HCT116 (cell line): Measurements from ENCODE around the gene RAMP2. TPM values are rescaled to one million over a fixed set of nuclear protein-coding genes. Genes with fewer than 3 reads are reported as not detected.

ENCODE experiments used
- ATAC-seq: fragments of 200-7000 bp; cut with Tn5 transposase; 2 replicates; pipeline ENCODE4 v1.9.1; 2020; ENCODE audit warnings: mild to moderate bottlenecking, moderate library complexity
- BruUV-seq: library from RNA; stranded (reverse); fragments of 400-500 nt; replicated peaks from 2 replicates; lab custom pipeline; 2021; lab: Mats Ljungman, UMichigan
- CTCF ChIA-PET: fragments of 300-600 bp; sonication (Branson Sonifier 250); formaldehyde crosslinking; loops from one replicate; lab custom pipeline; 2021; ENCODE audit warnings: antibody characterized with exemption; lab: Charles Lee
- POLR2A ChIA-PET: fragments of 300-600, 350-600 bp; sonication (Branson Sonifier 250); formaldehyde crosslinking; loops from one replicate; lab custom pipeline; 2021; ENCODE audit warnings: antibody characterized with exemption; lab: Charles Lee
- RAD21 ChIA-PET, 2 experiments: fragments of 300-600 bp; sonication (Branson Sonifier 250); formaldehyde crosslinking; loops; one replicate each; lab custom pipeline; 2023; ENCODE audit warnings: low total read pairs in 2 of 2; ENCODE audit not compliant: uncharacterized antibody in 2 of 2, unreplicated experiment in 2 of 2, low non-redundant PET in 1 of 2; lab: Charles Lee
- DNase-seq: peaks from one replicate; pipeline ENCODE4 v3.0.0-alpha.2; 2010; ENCODE audit warnings: low read depth, low spot score
- H2AFZ ChIP-seq: fragments of 200-600 bp; shearing (Covaris generic), sonication (generic); 2 replicates; pipeline ENCODE4 v1.6.1; 2017; ENCODE audit warnings: low read depth, mixed run types, mixed read lengths, antibody characterized with exemption, low read length; ENCODE audit not compliant: poor library complexity, severe bottlenecking
- H3K27ac ChIP-seq: 2 replicates; pipeline ENCODE4 v1.5.1; 2012; ENCODE audit warnings: low read depth, low read length
- H3K27me3 ChIP-seq: fragments of 200-600 bp; sonication (generic); 2 replicates; pipeline ENCODE4 v1.6.1; 2016; ENCODE audit warnings: mixed run types, low read length, mixed read lengths; ENCODE audit not compliant: insufficient read depth
- H3K36me3 ChIP-seq, 2 experiments: fragments of 200-500 bp in 1 of 2; fragments of 200-600 bp in 1 of 2; sonication (Bioruptor generic) in 1 of 2; sonication (generic) in 1 of 2; 2 replicates each; pipeline versions ENCODE4 v1.5.1 to v1.6.1; 2014 to 2016; ENCODE audit warnings: low read length in 2 of 2, inconsistent platforms in 1 of 2, mixed read lengths in 1 of 2, mixed run types in 1 of 2; ENCODE audit not compliant: insufficient read depth in 2 of 2, control insufficient read depth in 1 of 2
- H3K4me1 ChIP-seq, 2 experiments: fragments of 200-600 bp in 1 of 2; sonication (generic) in 1 of 2; 2 replicates each; pipeline versions ENCODE4 v1.5.1 to v1.6.1; 2012 to 2017; ENCODE audit warnings: low read length in 2 of 2, inconsistent platforms in 1 of 2, mild to moderate bottlenecking in 1 of 2, mixed read lengths in 1 of 2, mixed run types in 1 of 2, moderate library complexity in 1 of 2; ENCODE audit not compliant: insufficient read depth in 2 of 2, control insufficient read depth in 1 of 2
- H3K4me2 ChIP-seq: fragments of 200-600 bp; sonication (generic); 2 replicates; pipeline ENCODE4 v1.6.1; 2017; ENCODE audit warnings: mixed run types, low read length, mixed read lengths
- H3K4me3 ChIP-seq, 2 experiments: fragments of 200-600 bp in 1 of 2; sonication (generic) in 1 of 2; replicated peaks in 1 of 2; 2 replicates each; pipeline ENCODE4 v1.5.1; 2011 to 2016; ENCODE audit warnings: low read length in 2 of 2, control low read depth in 1 of 2, low read depth in 1 of 2, mild to moderate bottlenecking in 1 of 2, mixed read lengths in 1 of 2, mixed run types in 1 of 2
- H3K79me2 ChIP-seq: fragments of 200-600 bp; sonication (generic); 2 replicates; pipeline ENCODE4 v1.6.1; 2017; ENCODE audit warnings: mild to moderate bottlenecking, mixed run types, low read length, moderate library complexity, mixed read lengths; ENCODE audit not compliant: insufficient read depth
- H3K9ac ChIP-seq: fragments of 200-600 bp; sonication (generic); 2 replicates; pipeline ENCODE4 v1.6.1; 2016; ENCODE audit warnings: low read length, mixed read lengths
- H3K9me2 ChIP-seq: fragments of 200-600 bp; sonication (generic), shearing (Covaris generic); 2 replicates; pipeline ENCODE4 v1.6.1; 2017; ENCODE audit warnings: mixed run types, mild to moderate bottlenecking, moderate library complexity; ENCODE audit not compliant: insufficient read depth
- H3K9me3 ChIP-seq, 2 experiments: fragments of 200-500 bp in 1 of 2; fragments of 200-600 bp in 1 of 2; sonication (Bioruptor generic) in 1 of 2; sonication (generic) in 1 of 2; 2 replicates each; pipeline ENCODE4 v1.6.1; 2014 to 2017; ENCODE audit warnings: low read length in 2 of 2, mixed read lengths in 2 of 2, inconsistent platforms in 1 of 2, low read depth in 1 of 2, mild to moderate bottlenecking in 1 of 2, mixed run types in 1 of 2, moderate library complexity in 1 of 2; ENCODE audit not compliant: control insufficient read depth in 1 of 2, insufficient read depth in 1 of 2
- H4K20me1 ChIP-seq: fragments of 200-600 bp; sonication (generic), shearing (Covaris generic); 2 replicates; pipeline ENCODE4 v1.6.1; 2017; ENCODE audit warnings: mixed run types, mild to moderate bottlenecking, moderate library complexity; ENCODE audit not compliant: insufficient read depth
- CEBPB ChIP-seq: IDR thresholded peaks from 2 replicates; pipeline ENCODE4 v1.6.1; 2012; ENCODE audit warnings: low read depth
- EZH2 ChIP-seq: fragments of 200-600 bp; sonication (generic); IDR thresholded peaks from 2 replicates; pipeline ENCODE4 v1.6.1; 2017; ENCODE audit warnings: antibody characterized with exemption, mixed run types
- FOSL1 ChIP-seq: IDR thresholded peaks from 2 replicates; pipeline ENCODE4 v1.6.1; 2012; ENCODE audit warnings: low read depth
- JUND ChIP-seq: IDR thresholded peaks from 2 replicates; pipeline ENCODE4 v1.6.1; 2012
- MAX ChIP-seq: IDR thresholded peaks from 2 replicates; pipeline ENCODE4 v1.6.1; 2012
- POLR2A ChIP-seq: IDR thresholded peaks from 2 replicates; pipeline ENCODE4 v1.7.0; 2011; ENCODE audit warnings: borderline replicate concordance; ENCODE audit not compliant: insufficient read depth, insufficient read length; ENCODE audit errors: extremely low read depth
- POLR2AphosphoS5 ChIP-seq: IDR thresholded peaks from 2 replicates; pipeline ENCODE4 v1.6.1; 2011; ENCODE audit warnings: mild to moderate bottlenecking, low read depth, low read length, moderate library complexity
- RAD21 ChIP-seq: IDR thresholded peaks from 2 replicates; pipeline ENCODE4 v1.6.1; 2012; ENCODE audit warnings: low read depth, mild to moderate bottlenecking
- intact Hi-C: fragments of 100-400 bp; cut with micrococcal nuclease; formaldehyde crosslinking; loops from 2 replicates; pipeline ENCODE4 v1.10.0; 2022
- total RNA-seq: library from RNA; stranded (reverse); gene quantifications from one replicate; pipeline ENCODE4 v1.2.1, GENCODE V29; 2021; ENCODE audit not compliant: unreplicated experiment

The RAMP2 gene
- total RNA-seq, 1 experiment from 2014 or later = not detected

DNA sequence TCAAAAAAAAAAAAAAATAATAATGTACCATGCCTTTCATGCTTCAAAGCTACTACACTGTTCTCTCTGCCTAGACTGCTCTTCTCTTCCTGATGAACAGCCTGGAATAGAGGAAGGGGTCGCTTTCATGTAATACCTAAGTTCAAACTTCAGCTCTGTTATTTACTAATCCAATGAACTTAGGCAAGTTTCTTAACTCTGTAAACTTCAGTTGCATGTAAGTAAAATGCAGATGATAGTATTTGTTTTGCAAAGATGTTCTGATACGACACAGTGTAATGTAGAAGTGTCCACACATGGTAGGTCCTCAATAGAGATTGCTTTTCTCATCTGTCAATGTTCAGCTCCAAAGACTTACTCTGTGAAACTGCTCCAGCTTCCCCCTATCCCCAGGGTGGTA is 30.9 kb downstream of the RAMP2 start:
- intact Hi-C loops = no loop called here
- Histone ChIP-seq H4K20me1 (no peaks in the 10 kb centered on the region), H3K9me3 (no peaks in the 10 kb centered on the region), H2AFZ (no peak overlapping the region), H3K27ac (no peak overlapping the region), H3K4me3 (no peak overlapping the region), H3K4me2 (no peak overlapping the region), H3K36me3 (no peaks in the 10 kb centered on the region), H3K9me2 (no peaks in the 10 kb centered on the region), H3K27me3 (no peaks in the 10 kb centered on the region), H3K4me1 (no peaks in the 10 kb centered on the region), H3K9ac (no peak overlapping the region), H3K79me2 (0 out of 2 replicates have a peak, but pooled peaks cover 2% of the 10 kb centered on the region)
- ChIA-PET CTCF (interaction anchor here (0.9 kb wide), 1 partner anchor 28 kb away, joined by 3 read pairs; no protein-coding TSS in a partner anchor), RAD21 (no interaction called here), POLR2A (interaction anchor here (0.7 kb wide), 1 partner anchor 1026 kb away, joined by 4 read pairs; no protein-coding TSS in a partner anchor)
- no peak for TF ChIP-seq FOSL1
- TF ChIP-seq CEBPB = no peak
- no peak for TF ChIP-seq POLR2AphosphoS5
- TF ChIP-seq POLR2A = no peak
- TF ChIP-seq EZH2 = no peak
- TF ChIP-seq JUND = no peak
- BruUV-seq = no TSS peak
- DNase-seq = no peak
- ATAC-seq = no peak

DNA sequence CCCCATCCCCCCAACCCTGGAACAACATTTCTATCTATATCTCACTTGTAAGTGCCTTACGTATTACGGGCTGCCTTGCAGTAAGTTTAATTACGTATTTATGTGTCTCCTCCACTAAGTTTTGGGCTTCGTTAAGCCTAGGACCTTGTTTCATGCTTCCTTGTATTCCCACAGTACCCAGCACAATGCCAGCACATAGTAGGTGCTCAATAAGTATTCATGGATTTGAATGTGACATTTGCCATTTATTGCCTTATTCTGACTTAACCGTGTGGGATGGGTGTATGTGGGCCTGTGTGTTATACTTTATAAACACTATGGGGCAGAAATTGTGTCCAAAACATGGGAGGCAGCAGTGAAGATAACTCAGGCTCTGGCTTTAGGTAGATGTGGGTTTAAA is 31.5 kb downstream of the RAMP2 start:
- no peak overlapping the region for H3K4me3 ChIP-seq
- ChIA-PET POLR2A (no interaction called here), RAD21 (no interaction called here), CTCF (no interaction called here)
- H3K27ac ChIP-seq = no peak overlapping the region
- no peak for TF ChIP-seq RAD21
- 0 out of 2 replicates have a peak, but pooled peaks have one; percentile 22 for TF ChIP-seq MAX
- DNase-seq = no peak
- no TSS peak for BruUV-seq
- no peak overlapping the region for H3K4me2 ChIP-seq
- no peak overlapping the region for H3K9ac ChIP-seq
- no peaks in the 10 kb centered on the region for H3K27me3 ChIP-seq
- H3K36me3 ChIP-seq = no peaks in the 10 kb centered on the region
- H2AFZ ChIP-seq = no peak overlapping the region
- H4K20me1 ChIP-seq = no peaks in the 10 kb centered on the region
- H3K79me2 ChIP-seq = 0 out of 2 replicates have a peak, but pooled peaks cover 5% of the 10 kb centered on the region
- intact Hi-C loops = no loop called here
- no peaks in the 10 kb centered on the region for H3K9me3 ChIP-seq
- no peaks in the 10 kb centered on the region for H3K9me2 ChIP-seq
- no peak for ATAC-seq
- peaks cover under 1 to 4% of the 10 kb centered on the region in 2 experiments; a peak in 2 of 4 replicates for H3K4me1 ChIP-seq
